Osteocyte (in vitro differentiated cells): Measurements from ENCODE around the gene MRTFA. TPM values are rescaled to one million over a fixed set of nuclear protein-coding genes. Genes with fewer than 3 reads are reported as not detected.
A peak's percentile ranks its signal among the peaks of the same experiment; 100 is the strongest.
"Not testable (repeated sequence)": the region's sequence is repeated elsewhere in the genome, so short reads cannot be mapped to it uniquely, and the experiment has no call there.

Experiments
- DNase-seq: peaks from one replicate; pipeline ENCODE4 v3.0.0; 2021; ENCODE audit warnings: mixed read lengths; ENCODE audit not compliant: unreplicated experiment; ENCODE audit errors: extremely low spot score
- H3K27ac Mint-ChIP-seq: one replicate; pipeline ENCODE4 v1.8.0; 2021; ENCODE audit warnings: mild to moderate bottlenecking, mixed read lengths; ENCODE audit not compliant: unreplicated experiment
- H3K27me3 Mint-ChIP-seq: one replicate; pipeline ENCODE4 v1.8.0; 2021; ENCODE audit warnings: mixed read lengths; ENCODE audit not compliant: unreplicated experiment
- H3K36me3 Mint-ChIP-seq: one replicate; pipeline ENCODE4 v1.8.0; 2021; ENCODE audit warnings: mixed read lengths; ENCODE audit not compliant: unreplicated experiment
- H3K4me1 Mint-ChIP-seq: one replicate; pipeline ENCODE4 v1.8.0; 2021; ENCODE audit warnings: mixed read lengths; ENCODE audit not compliant: unreplicated experiment
- H3K4me3 Mint-ChIP-seq: one replicate; pipeline ENCODE4 v1.8.0; 2021; ENCODE audit warnings: mild to moderate bottlenecking, moderate library complexity, mixed read lengths; ENCODE audit not compliant: unreplicated experiment
- H3K9me3 Mint-ChIP-seq: one replicate; pipeline ENCODE4 v1.8.0; 2021; ENCODE audit warnings: mixed read lengths; ENCODE audit not compliant: unreplicated experiment
- total RNA-seq: library from RNA; stranded (reverse); gene quantifications from 2 replicates; pipeline ENCODE4 v1.2.1, GENCODE V29; 2021
- TF ChIP-seq, protein P1 (sequence below): fragments of 200-600 bp; sonication (generic); IDR thresholded peaks from 2 replicates; pipeline ENCODE4 v1.5.0; 2021; ENCODE audit warnings: antibody characterized with exemption, mild to moderate bottlenecking, moderate library complexity

The MRTFA gene
- total RNA-seq, 1 donor from 2014 or later = 59.0 TPM

DNA sequence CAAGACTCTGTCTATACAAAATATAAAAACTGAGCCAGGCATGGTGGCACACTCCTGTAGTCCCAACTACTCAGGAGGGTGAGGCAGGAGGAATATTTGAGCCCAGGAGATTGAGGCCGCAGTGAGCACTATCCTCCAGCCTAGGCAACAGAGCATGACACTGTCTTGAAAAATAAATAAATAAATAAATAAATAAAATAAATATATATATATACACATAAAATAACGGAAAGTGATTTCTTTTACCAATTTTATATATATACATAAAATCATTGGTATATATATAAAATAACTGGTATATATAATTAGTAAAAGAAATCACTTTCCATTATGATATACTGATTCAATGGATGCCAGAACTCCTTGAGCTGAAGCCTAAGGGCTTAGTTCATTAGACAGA is 91.8 kb downstream of the MRTFA start:
- TF ChIP-seq, protein P1, sequence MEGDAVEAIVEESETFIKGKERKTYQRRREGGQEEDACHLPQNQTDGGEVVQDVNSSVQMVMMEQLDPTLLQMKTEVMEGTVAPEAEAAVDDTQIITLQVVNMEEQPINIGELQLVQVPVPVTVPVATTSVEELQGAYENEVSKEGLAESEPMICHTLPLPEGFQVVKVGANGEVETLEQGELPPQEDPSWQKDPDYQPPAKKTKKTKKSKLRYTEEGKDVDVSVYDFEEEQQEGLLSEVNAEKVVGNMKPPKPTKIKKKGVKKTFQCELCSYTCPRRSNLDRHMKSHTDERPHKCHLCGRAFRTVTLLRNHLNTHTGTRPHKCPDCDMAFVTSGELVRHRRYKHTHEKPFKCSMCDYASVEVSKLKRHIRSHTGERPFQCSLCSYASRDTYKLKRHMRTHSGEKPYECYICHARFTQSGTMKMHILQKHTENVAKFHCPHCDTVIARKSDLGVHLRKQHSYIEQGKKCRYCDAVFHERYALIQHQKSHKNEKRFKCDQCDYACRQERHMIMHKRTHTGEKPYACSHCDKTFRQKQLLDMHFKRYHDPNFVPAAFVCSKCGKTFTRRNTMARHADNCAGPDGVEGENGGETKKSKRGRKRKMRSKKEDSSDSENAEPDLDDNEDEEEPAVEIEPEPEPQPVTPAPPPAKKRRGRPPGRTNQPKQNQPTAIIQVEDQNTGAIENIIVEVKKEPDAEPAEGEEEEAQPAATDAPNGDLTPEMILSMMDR = no peak
- no peak for DNase-seq
- Mint-ChIP-seq H3K27ac (no peak overlapping the region), H3K36me3 (peaks cover 23% of the 10 kb centered on the region), H3K27me3 (no peaks in the 10 kb centered on the region), H3K4me3 (no peak overlapping the region), H3K9me3 (no peaks in the 10 kb centered on the region), H3K4me1 (peaks cover 34% of the 10 kb centered on the region)

DNA sequence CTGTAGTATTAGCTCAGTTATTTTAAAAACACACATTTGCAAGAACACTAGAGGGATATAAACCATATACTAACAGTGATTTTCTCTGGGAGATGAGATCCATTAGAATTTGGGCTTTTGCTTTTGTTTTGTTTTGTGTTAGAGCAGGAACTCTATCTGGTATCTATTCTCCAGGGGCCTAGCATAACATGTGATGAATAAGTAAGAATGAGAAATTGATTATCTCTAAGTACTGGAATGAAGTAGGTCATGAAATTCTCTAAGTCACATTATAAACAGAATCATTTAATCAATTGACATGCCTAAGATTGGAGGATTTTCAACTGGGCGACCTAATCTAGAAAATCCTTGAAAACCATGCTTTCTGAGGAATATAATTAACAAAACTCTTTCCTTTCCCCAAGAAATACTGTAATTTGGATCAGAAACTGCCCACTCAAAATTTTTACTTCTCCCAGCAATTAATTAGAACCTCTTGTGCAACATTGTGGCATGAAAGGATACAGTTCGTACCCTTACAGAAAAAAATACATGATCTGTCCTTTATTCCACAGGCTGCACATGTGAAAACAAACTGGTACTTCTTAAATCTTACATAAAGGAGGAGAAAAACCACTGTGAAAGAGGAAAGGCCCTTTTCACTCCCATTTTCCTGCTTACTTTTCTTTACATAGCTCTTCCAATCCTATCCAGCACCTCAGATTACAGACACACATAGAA is 93.5 kb downstream of the MRTFA start:
- TF ChIP-seq, protein P1 = no peak
- H3K27ac Mint-ChIP-seq = peak overlapping the region; percentile 61
- H3K27me3 Mint-ChIP-seq = no peaks in the 10 kb centered on the region
- no peak overlapping the region for H3K4me3 Mint-ChIP-seq
- peaks cover 27% of the 10 kb centered on the region for H3K4me1 Mint-ChIP-seq
- no peak for DNase-seq
- H3K9me3 Mint-ChIP-seq = no peaks in the 10 kb centered on the region
- peaks cover 21% of the 10 kb centered on the region for H3K36me3 Mint-ChIP-seq

DNA sequence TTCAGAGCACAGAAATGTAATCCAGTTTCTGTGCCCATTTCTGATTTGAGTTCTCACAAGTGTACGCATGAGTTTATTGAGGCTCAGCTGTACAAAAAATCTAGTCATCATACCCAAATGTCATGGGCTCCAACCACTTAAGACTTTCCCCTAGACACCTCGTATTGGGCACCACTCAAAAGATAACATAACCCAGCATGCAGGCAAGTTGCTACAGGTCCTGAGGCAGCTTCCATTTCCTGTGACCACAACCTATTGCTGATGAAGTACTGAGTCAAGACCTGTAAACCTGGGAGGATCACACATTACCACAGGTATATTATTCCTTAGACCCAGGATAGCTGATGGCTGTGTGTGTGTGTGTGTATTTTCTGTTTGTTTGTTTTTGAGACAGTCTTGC is 95.2 kb downstream of the MRTFA start:
- Mint-ChIP-seq H3K9me3 (no peaks in the 10 kb centered on the region), H3K36me3 (peaks cover 10% of the 10 kb centered on the region), H3K4me3 (no peak overlapping the region), H3K27ac (no peak overlapping the region), H3K27me3 (no peaks in the 10 kb centered on the region), H3K4me1 (peaks cover 23% of the 10 kb centered on the region)
- no peak for DNase-seq
- TF ChIP-seq, protein P1 = no peak

DNA sequence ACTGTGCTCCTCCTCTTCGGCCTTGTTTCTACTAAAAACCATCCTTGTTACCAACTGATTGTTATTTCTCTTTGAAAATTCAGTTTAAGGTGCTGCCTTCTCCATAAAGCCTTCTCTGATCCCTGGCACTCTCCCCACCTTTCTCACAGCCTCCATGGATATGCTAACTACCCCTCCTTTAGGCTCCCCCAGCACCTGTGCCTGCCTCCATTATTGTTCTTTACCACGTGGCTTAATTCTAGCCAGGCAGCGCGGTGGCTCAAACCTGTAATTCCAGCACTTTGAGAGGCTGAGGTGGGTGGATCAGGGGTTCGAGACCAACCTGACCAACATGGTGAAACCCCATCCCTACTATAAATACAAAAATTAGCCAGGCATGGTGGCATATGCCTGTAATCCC is 96.3 kb downstream of the MRTFA start:
- Mint-ChIP-seq H3K27ac (no peak overlapping the region), H3K4me1 (peaks cover 31% of the 10 kb centered on the region), H3K9me3 (no peaks in the 10 kb centered on the region), H3K4me3 (no peak overlapping the region), H3K36me3 (peaks cover 5% of the 10 kb centered on the region), H3K27me3 (no peaks in the 10 kb centered on the region)
- TF ChIP-seq, protein P1 = no peak
- no peak for DNase-seq

DNA sequence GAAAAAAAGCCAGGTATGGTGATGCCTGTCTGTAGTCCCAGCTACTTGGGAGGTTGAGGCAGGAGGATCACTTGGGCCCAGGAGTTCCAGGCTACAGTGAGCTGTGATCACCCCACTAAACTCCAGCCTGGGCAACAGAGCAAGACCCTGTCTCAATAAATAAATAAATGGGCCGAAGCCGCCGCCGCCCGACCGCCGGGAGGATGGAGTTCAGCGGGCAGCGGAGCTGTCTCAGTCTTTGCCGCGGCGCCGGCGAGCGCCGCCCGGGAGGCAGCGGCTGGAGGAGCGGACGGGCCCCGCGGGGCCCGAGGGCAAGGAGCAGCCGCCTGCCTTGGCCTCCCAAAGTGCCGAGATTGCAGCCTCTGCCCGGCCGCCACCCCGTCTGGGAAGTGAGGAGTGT is 100.4 kb downstream of the MRTFA start:
- DNase-seq, H3K27ac Mint-ChIP-seq, H3K9me3 Mint-ChIP-seq, H3K4me3 Mint-ChIP-seq, H3K36me3 Mint-ChIP-seq, H3K27me3 Mint-ChIP-seq: not testable (repeated sequence)
- H3K4me1 Mint-ChIP-seq = peaks cover 53% of the 10 kb centered on the region
